ENCODE measurements around the gene AQP12B.

DNA sequence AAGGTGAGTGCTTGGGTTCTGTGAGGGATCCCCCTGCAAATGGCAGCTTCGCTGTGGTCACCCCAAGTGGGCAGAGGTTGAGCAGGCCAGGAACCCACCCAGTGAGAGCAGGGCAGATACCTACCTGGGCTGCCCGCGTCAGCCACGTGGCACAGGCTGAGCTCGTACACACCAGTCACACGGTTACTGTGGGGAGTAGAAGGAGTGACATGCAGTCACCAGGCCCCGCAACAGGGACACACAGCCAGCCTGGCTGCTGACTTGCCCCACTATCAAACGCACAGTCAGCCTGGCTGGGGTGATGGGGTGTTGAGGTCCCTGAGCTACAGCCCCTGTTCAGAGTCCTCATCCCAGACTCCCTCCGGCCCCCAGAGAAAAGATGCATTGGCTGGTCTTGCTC, 41.2 kb upstream of the AQP12B start:
- TF ChIP-seq, protein P1, sequence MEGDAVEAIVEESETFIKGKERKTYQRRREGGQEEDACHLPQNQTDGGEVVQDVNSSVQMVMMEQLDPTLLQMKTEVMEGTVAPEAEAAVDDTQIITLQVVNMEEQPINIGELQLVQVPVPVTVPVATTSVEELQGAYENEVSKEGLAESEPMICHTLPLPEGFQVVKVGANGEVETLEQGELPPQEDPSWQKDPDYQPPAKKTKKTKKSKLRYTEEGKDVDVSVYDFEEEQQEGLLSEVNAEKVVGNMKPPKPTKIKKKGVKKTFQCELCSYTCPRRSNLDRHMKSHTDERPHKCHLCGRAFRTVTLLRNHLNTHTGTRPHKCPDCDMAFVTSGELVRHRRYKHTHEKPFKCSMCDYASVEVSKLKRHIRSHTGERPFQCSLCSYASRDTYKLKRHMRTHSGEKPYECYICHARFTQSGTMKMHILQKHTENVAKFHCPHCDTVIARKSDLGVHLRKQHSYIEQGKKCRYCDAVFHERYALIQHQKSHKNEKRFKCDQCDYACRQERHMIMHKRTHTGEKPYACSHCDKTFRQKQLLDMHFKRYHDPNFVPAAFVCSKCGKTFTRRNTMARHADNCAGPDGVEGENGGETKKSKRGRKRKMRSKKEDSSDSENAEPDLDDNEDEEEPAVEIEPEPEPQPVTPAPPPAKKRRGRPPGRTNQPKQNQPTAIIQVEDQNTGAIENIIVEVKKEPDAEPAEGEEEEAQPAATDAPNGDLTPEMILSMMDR (IDR thresholded peaks at IDR 0.05; ENCODE audit: borderline replicate concordance, extremely low read depth, low read length, poor library complexity, severe bottlenecking) = no peak
- no peak for TF ChIP-seq EZH2 (IDR thresholded peaks at IDR 0.05; ENCODE audit: borderline replicate concordance, low read depth, low read length, severe bottlenecking)
